Glutamatergic neuron (in vitro differentiated cells): ENCODE data around the gene ERFE. TPM values are rescaled to one million over a fixed set of nuclear protein-coding genes. Genes with fewer than 3 reads are reported as not detected.
"Not testable (repeated sequence)": the region's sequence is repeated elsewhere in the genome, so short reads cannot be mapped to it uniquely, and the experiment has no call there.

Experiments used
- DNase-seq: peaks from one replicate; pipeline ENCODE4 v3.0.0; 2022
- H3K27ac Mint-ChIP-seq: one replicate; pipeline ENCODE4 v1.8.0; 2020; ENCODE audit warnings: mild to moderate bottlenecking, mixed read lengths, inconsistent platforms; ENCODE audit not compliant: unreplicated experiment
- H3K27me3 Mint-ChIP-seq: one replicate; pipeline ENCODE4 v1.8.0; 2020; ENCODE audit warnings: mild to moderate bottlenecking, moderate library complexity, mixed read lengths, inconsistent platforms; ENCODE audit not compliant: unreplicated experiment
- H3K36me3 Mint-ChIP-seq: one replicate; pipeline ENCODE4 v1.8.0; 2020; ENCODE audit warnings: mild to moderate bottlenecking, mixed read lengths, inconsistent platforms; ENCODE audit not compliant: unreplicated experiment
- H3K4me1 Mint-ChIP-seq: one replicate; pipeline ENCODE4 v1.8.0; 2020; ENCODE audit warnings: mild to moderate bottlenecking, low read depth, mixed read lengths, inconsistent platforms; ENCODE audit not compliant: unreplicated experiment
- H3K4me3 Mint-ChIP-seq: one replicate; pipeline ENCODE4 v1.8.0; 2020; ENCODE audit warnings: mild to moderate bottlenecking, mixed read lengths, inconsistent platforms; ENCODE audit not compliant: unreplicated experiment
- H3K9me3 Mint-ChIP-seq: one replicate; pipeline ENCODE4 v1.8.0; 2020; ENCODE audit warnings: mild to moderate bottlenecking, moderate library complexity, mixed read lengths, inconsistent platforms; ENCODE audit not compliant: unreplicated experiment
- CTCF ChIP-seq: fragments of 200-600 bp; sonication (generic); IDR thresholded peaks from one replicate; pipeline ENCODE4 v1.5.0; 2021; ENCODE audit not compliant: partially characterized antibody, unreplicated experiment
- long read RNA-seq: library from polyadenylated mRNA; unstranded; transcript quantifications from one replicate; pipeline ENCODE4 v2.0.0, GENCODE V29; 2020; ENCODE audit not compliant: unreplicated experiment
- total RNA-seq: library from RNA; stranded (reverse); fragmentation: NEBNext Ultra II Directional; extraction: Animal tissue kit (Norgen Biotek cat#: 25700); gene quantifications from one replicate; pipeline ENCODE4 v1.2.1, GENCODE V29; 2021; ENCODE audit not compliant: unreplicated experiment

The ERFE gene
- total RNA-seq: 12.2 TPM
- long read RNA-seq: 0 reads

- no peaks in the 10 kb centered on the region for H3K36me3 Mint-ChIP-seq
- peak; percentile 62 for TF ChIP-seq CTCF
- DNase-seq: peak; percentile 83
- H3K27ac Mint-ChIP-seq: peak within 1 kb of the TSS; percentile 20
- peaks cover 10% of the 10 kb centered on the region for H3K4me1 Mint-ChIP-seq
- peak within 1 kb of the TSS; percentile 81 for H3K4me3 Mint-ChIP-seq
- peaks cover 4% of the 10 kb centered on the region for H3K9me3 Mint-ChIP-seq
- H3K27me3 Mint-ChIP-seq: no peaks in the 10 kb centered on the region
These were observed at the start of gene ERFE for GRCh38 chr2:238158509-238159070. Gene ERFE, plus strand, starts transcription at chr2:238158970. Its CDS starts 38 bp downstream, at chr2:238159008.

GRCh38 chr2:238113611-238114010 is 45.2 kb upstream of the ERFE start:
- Mint-ChIP-seq H3K27me3 (peaks cover 14% of the 10 kb centered on the region), H3K36me3 (peaks cover 10% of the 10 kb centered on the region), H3K9me3 (peaks cover 19% of the 10 kb centered on the region), H3K4me3 (no peak overlapping the region), H3K27ac (no peak overlapping the region), H3K4me1 (peaks cover 2% of the 10 kb centered on the region)
- TF ChIP-seq CTCF: no peak
- DNase-seq: no peak

- H3K9me3 Mint-ChIP-seq: peaks cover 16% of the 10 kb centered on the region
- TF ChIP-seq CTCF: no peak
- H3K4me1 Mint-ChIP-seq: peaks cover 2% of the 10 kb centered on the region
- no peak overlapping the region for H3K4me3 Mint-ChIP-seq
- H3K36me3 Mint-ChIP-seq: peaks cover 10% of the 10 kb centered on the region
- peaks cover 11% of the 10 kb centered on the region for H3K27me3 Mint-ChIP-seq
- no peak overlapping the region for H3K27ac Mint-ChIP-seq
- peak; percentile 14 for DNase-seq
These were observed 44.4 kb upstream of the ERFE start for GRCh38 chr2:238114331-238114841.

GRCh38 chr2:238114851-238115660 is 43.7 kb upstream of the ERFE start:
- peaks cover 9% of the 10 kb centered on the region for H3K27me3 Mint-ChIP-seq

GRCh38 chr2:238115709-238116108 is 43.1 kb upstream of the ERFE start:
- H3K4me1 Mint-ChIP-seq, H3K4me3 Mint-ChIP-seq, H3K36me3 Mint-ChIP-seq, DNase-seq, H3K27me3 Mint-ChIP-seq, H3K27ac Mint-ChIP-seq, H3K9me3 Mint-ChIP-seq: not testable (repeated sequence)

More at GRCh38 chr2:238114851-238115660, 43.7 kb upstream of the ERFE start:
- peaks cover 2% of the 10 kb centered on the region for H3K4me1 Mint-ChIP-seq
- H3K36me3 Mint-ChIP-seq: peaks cover 10% of the 10 kb centered on the region
- TF ChIP-seq CTCF: no peak
- H3K27ac Mint-ChIP-seq: no peak overlapping the region
- H3K4me3 Mint-ChIP-seq: no peak overlapping the region
- H3K9me3 Mint-ChIP-seq: peaks cover 13% of the 10 kb centered on the region
- peak; percentile 8 for DNase-seq
